Stomach (tissue), 4 donors: ENCODE measurements around the gene SPAG16.

Experiments
- CTCF ChIP-seq, 7 experiments: fragments of 450-650 bp in 4 of 7; fragments of 200-600 bp in 3 of 7; sonication (generic) in 3 of 7; IDR thresholded peaks; one replicate each; pipeline ENCODE4 v1.5.1; 2016 to 2019; ENCODE audit warnings: antibody characterized with exemption in 7 of 7, control low read depth in 2 of 7, mild to moderate bottlenecking in 1 of 7
- EP300 ChIP-seq: sonication (generic); formaldehyde crosslinking; IDR thresholded peaks from one replicate; pipeline ENCODE4 v1.6.1; 2017; ENCODE audit warnings: antibody characterized with exemption
- POLR2A ChIP-seq, 4 donors: fragments of 450-650 bp; IDR thresholded peaks; one replicate each; pipeline ENCODE4 v1.6.1; 2016; ENCODE audit warnings: antibody characterized with exemption in 4 of 4, control low read depth in 2 of 4, mild to moderate bottlenecking in 1 of 4, moderate library complexity in 1 of 4
- POLR2AphosphoS5 ChIP-seq, 3 donors: sonication (generic); formaldehyde crosslinking; IDR thresholded peaks; one replicate each; pipeline ENCODE4 v1.6.1; 2016; ENCODE audit warnings: antibody characterized with exemption in 3 of 3

GRCh38 chr2:213443921-213444320, 159.7 kb downstream of the SPAG16 start:
- no peak for TF ChIP-seq POLR2A (IDR thresholded peaks at IDR 0.05)
- TF ChIP-seq POLR2AphosphoS5 (IDR thresholded peaks at IDR 0.05), result no peak
- no peak for TF ChIP-seq CTCF (IDR thresholded peaks at IDR 0.05)
- TF ChIP-seq EP300, result no peak
